NOMO-1 treated with dmso at 0.1 percent for 144 hours (cell line): ENCODE data around the gene SOX5.

Source experiments
- DNase-seq: peaks from one replicate; lab custom pipeline; 2025; ENCODE audit not compliant: unreplicated experiment; lab: John Stamatoyannopoulos, UW

The SOX5 gene

GRCh38 chr12:23621900-23622299 is 327.6 kb downstream of the SOX5 start:
- DNase-seq = no peak

- DNase-seq = no peak
These were observed 330.8 kb downstream of the SOX5 start for GRCh38 chr12:23618718-23619117.

GRCh38 chr12:23617749-23618148 is 331.7 kb downstream of the SOX5 start:
- DNase-seq = no peak

- no peak for DNase-seq
These were observed 335.2 kb downstream of the SOX5 start for GRCh38 chr12:23614280-23614679.

GRCh38 chr12:23611320-23611719 is 338.1 kb downstream of the SOX5 start:
- no peak for DNase-seq

GRCh38 chr12:23600919-23601318 is 348.6 kb downstream of the SOX5 start:
- no peak for DNase-seq

- DNase-seq = no peak
These were observed 352.9 kb downstream of the SOX5 start for GRCh38 chr12:23596568-23596967.

- DNase-seq = no peak
These were observed 361.5 kb downstream of the SOX5 start for GRCh38 chr12:23587833-23588559.

GRCh38 chr12:23585782-23586163 is 363.7 kb downstream of the SOX5 start:
- DNase-seq = no peak

GRCh38 chr12:23585156-23585781 is 364.2 kb downstream of the SOX5 start:
- no peak for DNase-seq

- DNase-seq = peak; percentile 77
These were observed 367.6 kb downstream of the SOX5 start for GRCh38 chr12:23581913-23582312.

GRCh38 chr12:23579257-23579656 is 370.2 kb downstream of the SOX5 start:
- no peak for DNase-seq

GRCh38 chr12:23576372-23576771 is 373.1 kb downstream of the SOX5 start:
- DNase-seq = no peak

GRCh38 chr12:23569356-23569755 is 380.1 kb downstream of the SOX5 start:
- no peak for DNase-seq

- DNase-seq = no peak
These were observed 383.3 kb downstream of the SOX5 start for GRCh38 chr12:23566133-23566532.

GRCh38 chr12:23564451-23565152 is 384.9 kb downstream of the SOX5 start:
- DNase-seq = no peak

- no peak for DNase-seq
These were observed 387.8 kb downstream of the SOX5 start for GRCh38 chr12:23561364-23562345.

- no peak for DNase-seq
These were observed 388.9 kb downstream of the SOX5 start for GRCh38 chr12:23560611-23561010.

GRCh38 chr12:23559268-23559753 is 390.2 kb downstream of the SOX5 start:
- no peak for DNase-seq

GRCh38 chr12:23556661-23557060 is 392.8 kb downstream of the SOX5 start:
- no peak for DNase-seq

- DNase-seq = no peak
These were observed 393.7 kb downstream of the SOX5 start for GRCh38 chr12:23555825-23556207.
